Measurements from ENCODE around the gene SLC43A2. TPM values are rescaled to one million over a fixed set of nuclear protein-coding genes. Genes with fewer than 3 reads are reported as not detected.

Gene SLC43A2
- polyA plus RNA-seq, 1 donor from 2014 or later = 60.1 TPM

- Histone ChIP-seq H3K9me3 (ENCODE audit: low read length) (no peaks in the 10 kb centered on the region), H4K20me1 (ENCODE audit: insufficient read depth) (no peaks in the 10 kb centered on the region), H3K27ac (ENCODE audit: low read length) (no peak overlapping the region), H2AFZ (ENCODE audit: low read depth, low read length) (no peak overlapping the region), H3K36me3 (ENCODE audit: insufficient read depth, low read length) (no peaks in the 10 kb centered on the region), H3K79me2 (replicated peaks; ENCODE audit: insufficient read depth, low read length) (no peaks in the 10 kb centered on the region), H3K27me3 (ENCODE audit: insufficient read depth, low read depth, low read length) (peaks cover 11% of the 10 kb centered on the region), H3K9ac (ENCODE audit: low read length) (no peak overlapping the region), H3F3A (ENCODE audit: insufficient read depth, low read length, poor library complexity, severe bottlenecking) (no peaks in the 10 kb centered on the region), H3K4me2 (ENCODE audit: low read length) (no peak overlapping the region), H3K4me3 (ENCODE audit: low read length) (no peak overlapping the region), H3K9me2 (ENCODE audit: insufficient read depth, low read length) (no peaks in the 10 kb centered on the region)
- no peak for TF ChIP-seq EZH2 (IDR thresholded peaks at IDR 0.05; ENCODE audit: borderline replicate concordance, insufficient read depth, low read length, poor library complexity, severe bottlenecking)
- TF ChIP-seq POLR2AphosphoS5 (IDR thresholded peaks at IDR 0.05) = no peak
- no peak for TF ChIP-seq CTCF (IDR thresholded peaks at IDR 0.05; ENCODE audit: poor library complexity, severe bottlenecking)
- TF ChIP-seq EP300 (conservative IDR thresholded peaks at IDR 0.05; ENCODE audit: poor library complexity, severe bottlenecking) = no peak
- TF ChIP-seq SMC3 (conservative IDR thresholded peaks at IDR 0.05; ENCODE audit: poor library complexity) = no peak
- TF ChIP-seq MXI1 (conservative IDR thresholded peaks at IDR 0.05; ENCODE audit: poor library complexity, severe bottlenecking) = no peak
Observed at GRCh38 chr17:1643999-1644492, 15.4 kb upstream of the SLC43A2 start.

- Histone ChIP-seq H3K79me2 (replicated peaks; ENCODE audit: insufficient read depth, low read length) (no peaks in the 10 kb centered on the region), H3K36me3 (ENCODE audit: insufficient read depth, low read length) (no peaks in the 10 kb centered on the region), H3K4me2 (ENCODE audit: low read length) (no peak overlapping the region), H4K20me1 (ENCODE audit: insufficient read depth) (no peaks in the 10 kb centered on the region), H3K27me3 (ENCODE audit: insufficient read depth, low read depth, low read length) (peaks cover 11% of the 10 kb centered on the region), H3K9me2 (ENCODE audit: insufficient read depth, low read length) (no peaks in the 10 kb centered on the region), H3K9ac (ENCODE audit: low read length) (no peak overlapping the region), H3K9me3 (ENCODE audit: low read length) (no peaks in the 10 kb centered on the region), H2AFZ (ENCODE audit: low read depth, low read length) (no peak overlapping the region), H3F3A (ENCODE audit: insufficient read depth, low read length, poor library complexity, severe bottlenecking) (no peaks in the 10 kb centered on the region), H3K4me3 (ENCODE audit: low read length) (no peak overlapping the region), H3K27ac (ENCODE audit: low read length) (no peak overlapping the region)
- TF ChIP-seq EZH2 (IDR thresholded peaks at IDR 0.05; ENCODE audit: borderline replicate concordance, insufficient read depth, low read length, poor library complexity, severe bottlenecking) = no peak
- no peak for TF ChIP-seq POLR2AphosphoS5 (IDR thresholded peaks at IDR 0.05)
- peak; percentile 35 for TF ChIP-seq MXI1 (conservative IDR thresholded peaks at IDR 0.05; ENCODE audit: poor library complexity, severe bottlenecking)
- peak; percentile 46 for TF ChIP-seq CTCF (IDR thresholded peaks at IDR 0.05; ENCODE audit: poor library complexity, severe bottlenecking)
Observed at GRCh38 chr17:1643293-1643998, 14.8 kb upstream of the SLC43A2 start.

GRCh38 chr17:1641065-1641403, 12.4 kb upstream of the SLC43A2 start:
- Histone ChIP-seq H3K27me3 (ENCODE audit: insufficient read depth, low read depth, low read length) (peaks cover 11% of the 10 kb centered on the region), H3K4me2 (ENCODE audit: low read length) (no peak overlapping the region), H3K9ac (ENCODE audit: low read length) (no peak overlapping the region), H2AFZ (ENCODE audit: low read depth, low read length) (no peak overlapping the region), H3F3A (ENCODE audit: insufficient read depth, low read length, poor library complexity, severe bottlenecking) (no peaks in the 10 kb centered on the region), H3K9me3 (ENCODE audit: low read length) (no peaks in the 10 kb centered on the region), H3K9me2 (ENCODE audit: insufficient read depth, low read length) (no peaks in the 10 kb centered on the region), H3K27ac (ENCODE audit: low read length) (no peak overlapping the region), H3K79me2 (replicated peaks; ENCODE audit: insufficient read depth, low read length) (no peaks in the 10 kb centered on the region), H3K36me3 (ENCODE audit: insufficient read depth, low read length) (no peaks in the 10 kb centered on the region), H4K20me1 (ENCODE audit: insufficient read depth) (no peaks in the 10 kb centered on the region), H3K4me3 (ENCODE audit: low read length) (no peak overlapping the region)
- no peak for TF ChIP-seq EZH2 (IDR thresholded peaks at IDR 0.05; ENCODE audit: borderline replicate concordance, insufficient read depth, low read length, poor library complexity, severe bottlenecking)
- TF ChIP-seq REST (IDR thresholded peaks at IDR 0.05; ENCODE audit: borderline replicate concordance) = no peak
- TF ChIP-seq MXI1 (conservative IDR thresholded peaks at IDR 0.05; ENCODE audit: poor library complexity, severe bottlenecking) = no peak
- no peak for TF ChIP-seq EP300 (conservative IDR thresholded peaks at IDR 0.05; ENCODE audit: poor library complexity, severe bottlenecking)
- TF ChIP-seq POLR2AphosphoS5 (IDR thresholded peaks at IDR 0.05) = no peak
- TF ChIP-seq RAD21 (conservative IDR thresholded peaks at IDR 0.05) = no peak
